ENCODE results near the gene CEP126.

The CEP126 gene

GRCh38 chr11:101914738-101915426, at the start of gene CEP126:
CEP126 (plus strand) TSS chr11:101915010; CDS start chr11:101915285, 275 bp downstream.
- no peaks in the 10 kb centered on the region for H3K36me3 ChIP-seq (ENCODE audit: control insufficient read depth, insufficient read depth, low read length)
- H2AFZ ChIP-seq: peak within 1 kb of the TSS; percentile 87
- no peaks in the 10 kb centered on the region for H3K27me3 ChIP-seq (ENCODE audit: control insufficient read depth, insufficient read depth, low read length)
- peak within 1 kb of the TSS; percentile 68 for H3K4me3 ChIP-seq (ENCODE audit: low read depth, low read length)
- peak within 1 kb of the TSS; percentile 14 for H3K9ac ChIP-seq
- TF ChIP-seq CTCF (IDR thresholded peaks at IDR 0.05): peak; percentile 40
- peak within 1 kb of the TSS; percentile 79 for H3K4me2 ChIP-seq (ENCODE audit: low read length)
- no peaks in the 10 kb centered on the region for H3K9me3 ChIP-seq (ENCODE audit: control insufficient read depth, low read length)
- H3K4me1 ChIP-seq: no peaks in the 10 kb centered on the region
- peak within 1 kb of the TSS; percentile 82 for H3K27ac ChIP-seq
- no peaks in the 10 kb centered on the region for H3K79me2 ChIP-seq

GRCh38 chr11:101866619-101867491, 48.0 kb upstream of the CEP126 start:
- no peak overlapping the region for H3K4me2 ChIP-seq (ENCODE audit: low read length)
- H3K27me3 ChIP-seq (ENCODE audit: control insufficient read depth, insufficient read depth, low read length): no peaks in the 10 kb centered on the region
- no peak overlapping the region for H3K4me3 ChIP-seq (ENCODE audit: low read depth, low read length)
- no peak for TF ChIP-seq CTCF (IDR thresholded peaks at IDR 0.05)
- no peaks in the 10 kb centered on the region for H3K4me1 ChIP-seq
- H3K9me3 ChIP-seq (ENCODE audit: control insufficient read depth, low read length): no peaks in the 10 kb centered on the region
- H3K36me3 ChIP-seq (ENCODE audit: control insufficient read depth, insufficient read depth, low read length): no peaks in the 10 kb centered on the region
- no peak overlapping the region for H3K9ac ChIP-seq
- H3K79me2 ChIP-seq: no peaks in the 10 kb centered on the region
- H2AFZ ChIP-seq: no peak overlapping the region
- no peak overlapping the region for H3K27ac ChIP-seq

GRCh38 chr11:101867951-101868350, 46.9 kb upstream of the CEP126 start:
- no peak overlapping the region for H3K27ac ChIP-seq

GRCh38 chr11:101870510-101870909, 44.3 kb upstream of the CEP126 start:
- H3K36me3 ChIP-seq (ENCODE audit: control insufficient read depth, insufficient read depth, low read length): no peaks in the 10 kb centered on the region
- no peak overlapping the region for H2AFZ ChIP-seq
- H3K4me3 ChIP-seq (ENCODE audit: low read depth, low read length): no peak overlapping the region
- no peak for TF ChIP-seq CTCF (IDR thresholded peaks at IDR 0.05)
- H3K4me1 ChIP-seq: no peaks in the 10 kb centered on the region
- no peak overlapping the region for H3K4me2 ChIP-seq (ENCODE audit: low read length)
- no peak overlapping the region for H3K9ac ChIP-seq
- H3K27ac ChIP-seq: no peak overlapping the region
- H3K27me3 ChIP-seq (ENCODE audit: control insufficient read depth, insufficient read depth, low read length): no peaks in the 10 kb centered on the region
- no peaks in the 10 kb centered on the region for H3K9me3 ChIP-seq (ENCODE audit: control insufficient read depth, low read length)
- no peaks in the 10 kb centered on the region for H3K79me2 ChIP-seq

More at GRCh38 chr11:101867951-101868350, 46.9 kb upstream of the CEP126 start:
- Histone ChIP-seq H3K9me3 (ENCODE audit: control insufficient read depth, low read length) (no peaks in the 10 kb centered on the region), H3K9ac (no peak overlapping the region), H2AFZ (no peak overlapping the region), H3K4me1 (no peaks in the 10 kb centered on the region), H3K36me3 (ENCODE audit: control insufficient read depth, insufficient read depth, low read length) (no peaks in the 10 kb centered on the region), H3K4me2 (ENCODE audit: low read length) (no peak overlapping the region), H3K4me3 (ENCODE audit: low read depth, low read length) (no peak overlapping the region), H3K27me3 (ENCODE audit: control insufficient read depth, insufficient read depth, low read length) (no peaks in the 10 kb centered on the region), H3K79me2 (no peaks in the 10 kb centered on the region)
- no peak for TF ChIP-seq CTCF (IDR thresholded peaks at IDR 0.05)

All from parathyroid adenoma (tissue), 2 donors.